Upper lobe of left lung (tissue), 4 donors: ENCODE measurements around the gene SNX33.

Experiments
- POLR2A ChIP-seq, 4 donors: fragments of 450-650 bp; IDR thresholded peaks; one replicate each; pipeline ENCODE4 v1.5.1; 2016 to 2017; ENCODE audit warnings: antibody characterized with exemption in 4 of 4, mild to moderate bottlenecking in 2 of 4
- TF ChIP-seq, protein P1 (sequence below), 6 experiments: fragments of 450-650 bp in 4 of 6; fragments of 200-600 bp in 2 of 6; sonication (generic) in 2 of 6; IDR thresholded peaks; one replicate each; pipeline ENCODE4 v1.5.1; 2016 to 2019; ENCODE audit warnings: antibody characterized with exemption in 6 of 6

DNA sequence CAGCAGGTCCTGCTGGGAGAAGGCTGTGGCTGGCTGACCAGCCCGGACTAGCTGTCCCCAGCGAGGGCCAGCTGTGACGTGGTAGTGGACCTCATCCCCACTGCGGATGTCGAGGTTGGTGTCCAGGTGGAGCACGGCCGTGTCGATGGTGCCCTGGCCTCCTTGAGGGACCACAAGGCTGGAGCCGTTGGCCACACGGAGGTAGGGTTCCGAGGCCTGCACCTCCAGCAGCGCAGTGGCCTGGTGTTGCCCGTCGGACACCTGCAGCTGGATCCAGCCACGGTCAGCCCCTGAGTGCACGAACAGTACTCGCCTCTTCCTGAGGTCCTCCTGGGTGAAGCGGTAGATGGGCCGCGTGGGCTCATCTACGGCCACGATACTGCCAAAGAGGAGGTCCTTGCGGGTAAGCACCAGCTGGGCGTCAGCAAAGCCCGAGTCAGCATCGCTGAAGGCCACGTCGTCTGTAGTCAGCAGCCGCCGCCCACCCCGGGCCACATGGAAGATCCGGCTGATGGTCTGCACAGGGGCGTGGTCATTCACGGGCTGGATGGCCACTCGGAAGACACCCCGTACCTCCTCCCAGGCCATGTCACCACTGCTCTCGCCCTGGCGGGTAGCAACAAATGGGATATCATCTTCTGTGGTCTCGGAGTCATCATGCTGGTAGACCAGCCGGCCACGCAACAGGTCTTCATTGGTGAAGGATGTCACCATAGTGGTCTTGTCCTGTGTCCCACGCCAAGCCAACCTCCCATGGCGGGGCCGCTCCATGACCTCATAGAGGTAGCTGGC lies 40.0 kb downstream of the SNX33 start:
- TF ChIP-seq, protein P1, sequence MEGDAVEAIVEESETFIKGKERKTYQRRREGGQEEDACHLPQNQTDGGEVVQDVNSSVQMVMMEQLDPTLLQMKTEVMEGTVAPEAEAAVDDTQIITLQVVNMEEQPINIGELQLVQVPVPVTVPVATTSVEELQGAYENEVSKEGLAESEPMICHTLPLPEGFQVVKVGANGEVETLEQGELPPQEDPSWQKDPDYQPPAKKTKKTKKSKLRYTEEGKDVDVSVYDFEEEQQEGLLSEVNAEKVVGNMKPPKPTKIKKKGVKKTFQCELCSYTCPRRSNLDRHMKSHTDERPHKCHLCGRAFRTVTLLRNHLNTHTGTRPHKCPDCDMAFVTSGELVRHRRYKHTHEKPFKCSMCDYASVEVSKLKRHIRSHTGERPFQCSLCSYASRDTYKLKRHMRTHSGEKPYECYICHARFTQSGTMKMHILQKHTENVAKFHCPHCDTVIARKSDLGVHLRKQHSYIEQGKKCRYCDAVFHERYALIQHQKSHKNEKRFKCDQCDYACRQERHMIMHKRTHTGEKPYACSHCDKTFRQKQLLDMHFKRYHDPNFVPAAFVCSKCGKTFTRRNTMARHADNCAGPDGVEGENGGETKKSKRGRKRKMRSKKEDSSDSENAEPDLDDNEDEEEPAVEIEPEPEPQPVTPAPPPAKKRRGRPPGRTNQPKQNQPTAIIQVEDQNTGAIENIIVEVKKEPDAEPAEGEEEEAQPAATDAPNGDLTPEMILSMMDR (IDR thresholded peaks at IDR 0.05): no peak
- TF ChIP-seq POLR2A (IDR thresholded peaks at IDR 0.05): no peak
